GM18867 (cell line): ENCODE measurements around the gene SRSF9.
"Not testable (repeated sequence)": the region's sequence is repeated elsewhere in the genome, so short reads cannot be mapped to it uniquely, and the experiment has no call there.

Experiments used
- ATAC-seq: cut with Tn5 transposase; IDR thresholded peaks from one replicate; pipeline ENCODE4 v1.9.1; 2021; ENCODE audit warnings: mild to moderate bottlenecking, moderate library complexity; ENCODE audit not compliant: unreplicated experiment

Gene SRSF9, protein sequence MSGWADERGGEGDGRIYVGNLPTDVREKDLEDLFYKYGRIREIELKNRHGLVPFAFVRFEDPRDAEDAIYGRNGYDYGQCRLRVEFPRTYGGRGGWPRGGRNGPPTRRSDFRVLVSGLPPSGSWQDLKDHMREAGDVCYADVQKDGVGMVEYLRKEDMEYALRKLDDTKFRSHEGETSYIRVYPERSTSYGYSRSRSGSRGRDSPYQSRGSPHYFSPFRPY

DNA sequence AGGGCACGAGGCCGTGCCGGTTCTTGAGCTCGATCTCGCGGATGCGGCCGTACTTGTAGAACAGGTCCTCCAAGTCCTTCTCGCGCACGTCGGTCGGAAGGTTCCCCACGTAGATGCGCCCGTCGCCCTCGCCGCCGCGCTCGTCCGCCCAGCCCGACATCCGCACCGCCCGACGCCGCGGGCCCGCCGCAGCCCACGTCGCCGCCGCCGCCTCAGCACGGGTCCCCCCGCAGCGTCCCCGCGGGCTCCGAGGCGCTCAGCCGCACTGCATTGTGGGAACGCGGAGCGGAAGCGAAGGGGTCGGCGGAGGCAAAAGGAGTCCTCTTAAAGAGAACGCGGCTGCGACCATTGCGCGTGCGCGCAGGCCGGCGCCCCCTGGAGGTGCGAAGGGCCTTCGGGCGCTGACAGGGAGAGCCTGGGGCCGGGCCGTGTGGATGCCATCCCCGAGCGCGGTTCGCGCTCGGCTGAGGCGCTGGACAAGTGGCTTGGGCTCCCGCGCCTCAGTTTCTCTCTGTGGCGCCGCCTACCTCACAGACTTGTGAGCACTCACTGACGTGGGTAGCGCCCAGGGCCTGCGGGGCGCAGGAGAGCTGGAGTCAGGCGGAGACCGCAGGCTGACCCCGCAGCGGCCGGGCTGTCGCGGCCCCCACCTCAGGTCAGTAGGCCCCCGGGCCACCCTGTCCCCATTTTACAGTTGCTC, at the start of gene SRSF9:
TSS of gene SRSF9 (minus strand) at position 299 of the 700 bp plus-strand sequence. CDS start at position 160, 139 bp downstream.
- peak; percentile 85 for ATAC-seq

DNA sequence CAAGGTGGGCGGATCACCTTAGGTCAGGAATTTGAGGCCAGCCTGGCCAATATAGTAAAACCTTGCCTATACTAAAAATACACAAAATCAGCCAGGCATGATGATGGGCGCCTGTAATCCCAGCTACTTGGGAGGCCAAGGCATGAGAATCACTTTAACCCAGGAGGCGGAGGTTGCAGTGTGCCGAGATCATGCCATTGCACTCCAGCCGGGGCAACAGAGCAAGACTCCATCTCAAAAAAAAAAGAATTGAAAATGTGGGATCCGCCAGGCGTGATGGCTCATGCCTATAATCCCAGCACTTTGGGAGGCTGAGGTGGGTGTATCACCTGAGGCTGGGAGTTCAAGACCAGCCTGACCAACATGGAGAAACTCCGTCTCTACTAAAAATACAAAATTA, 49.8 kb upstream of the SRSF9 start:
- not testable (repeated sequence) for ATAC-seq

GRCh38 chr12:120515496-120515895, 45.9 kb upstream of the SRSF9 start:
- no peak for ATAC-seq

- no peak for ATAC-seq
These were observed 44.5 kb upstream of the SRSF9 start for GRCh38 chr12:120514002-120514401.

GRCh38 chr12:120508537-120508936, 39.0 kb upstream of the SRSF9 start:
- no peak for ATAC-seq

- ATAC-seq = no peak
These were observed 35.0 kb upstream of the SRSF9 start for GRCh38 chr12:120504587-120504986.

DNA sequence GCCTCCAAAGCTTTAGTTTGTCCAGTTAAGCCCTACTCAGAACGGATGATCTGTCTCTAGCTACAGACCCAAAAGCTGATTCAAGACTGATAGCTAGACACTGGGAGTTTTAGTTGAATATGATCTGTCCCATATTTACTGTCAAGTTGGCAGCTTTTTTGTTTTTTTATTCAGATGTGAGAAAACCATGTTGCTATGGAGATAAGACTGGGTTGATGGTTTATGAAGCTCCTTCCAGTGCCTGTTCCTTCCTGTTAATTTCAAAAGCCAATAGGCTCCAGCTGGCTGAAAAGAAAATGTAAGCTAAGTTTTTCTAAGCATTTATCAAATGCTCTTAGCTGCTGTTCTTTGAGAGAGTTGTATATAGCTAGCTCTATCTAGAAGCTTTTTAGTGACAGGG, 31.0 kb upstream of the SRSF9 start:
- ATAC-seq = no peak

DNA sequence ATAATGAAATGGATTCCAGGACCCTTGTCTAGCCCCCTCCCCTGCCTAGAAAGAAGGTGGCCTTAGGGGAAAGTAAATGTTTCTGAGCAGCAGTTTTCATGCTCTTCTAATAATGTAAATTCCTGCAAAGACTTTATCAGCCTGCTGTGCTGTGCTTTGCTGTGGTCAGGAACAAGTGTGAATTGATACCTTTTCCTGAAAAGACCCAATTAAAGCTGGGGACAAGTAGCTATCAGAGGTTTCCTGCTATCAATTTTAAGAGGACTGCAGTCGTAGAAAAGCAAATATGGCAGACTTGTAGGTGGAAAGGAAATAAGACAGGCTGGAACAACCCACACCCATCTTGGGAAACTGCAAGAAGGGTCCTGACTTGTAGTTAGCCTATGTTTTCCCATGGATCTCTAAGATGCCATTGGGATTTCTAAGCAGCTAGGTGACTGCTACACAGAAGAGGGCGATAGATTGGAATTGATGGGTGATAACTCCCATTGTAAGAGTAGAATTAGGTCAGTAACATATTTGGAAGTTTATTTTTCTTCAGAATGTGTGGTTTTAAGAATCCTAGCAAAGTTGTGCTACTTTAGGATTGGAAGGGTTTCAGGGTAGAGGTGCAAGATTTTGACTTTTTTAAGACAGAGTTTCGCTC, 29.4 kb upstream of the SRSF9 start:
- no peak for ATAC-seq

DNA sequence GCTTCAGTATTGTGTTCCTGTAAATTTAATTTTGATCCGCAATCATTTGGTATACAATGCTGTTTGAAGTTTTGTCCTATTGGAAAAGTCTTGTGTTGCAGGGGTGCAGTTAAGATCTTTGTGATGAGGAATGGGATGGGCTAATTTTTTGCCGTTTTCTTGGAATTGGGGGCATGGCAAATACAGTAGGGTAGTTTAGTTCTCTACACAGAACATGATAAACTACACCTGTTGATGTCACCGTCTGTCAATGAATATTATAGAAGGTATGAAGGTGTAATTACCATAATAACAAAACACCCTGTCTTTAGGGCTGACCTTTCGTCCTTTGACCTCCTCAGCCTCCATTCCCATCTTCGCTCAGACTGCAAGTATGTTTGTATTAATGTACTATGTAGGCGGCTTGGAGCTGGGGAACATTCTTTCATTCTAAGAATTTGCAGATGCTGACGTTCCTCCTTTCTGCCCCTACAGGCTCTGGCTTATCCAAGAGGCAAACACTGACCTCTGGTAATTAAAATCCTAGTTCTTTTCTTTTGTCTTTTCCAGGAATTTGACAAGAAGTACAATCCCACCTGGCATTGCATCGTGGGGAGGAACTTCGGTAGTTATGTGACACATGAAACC, 28.1 kb upstream of the SRSF9 start:
- ATAC-seq = no peak

DNA sequence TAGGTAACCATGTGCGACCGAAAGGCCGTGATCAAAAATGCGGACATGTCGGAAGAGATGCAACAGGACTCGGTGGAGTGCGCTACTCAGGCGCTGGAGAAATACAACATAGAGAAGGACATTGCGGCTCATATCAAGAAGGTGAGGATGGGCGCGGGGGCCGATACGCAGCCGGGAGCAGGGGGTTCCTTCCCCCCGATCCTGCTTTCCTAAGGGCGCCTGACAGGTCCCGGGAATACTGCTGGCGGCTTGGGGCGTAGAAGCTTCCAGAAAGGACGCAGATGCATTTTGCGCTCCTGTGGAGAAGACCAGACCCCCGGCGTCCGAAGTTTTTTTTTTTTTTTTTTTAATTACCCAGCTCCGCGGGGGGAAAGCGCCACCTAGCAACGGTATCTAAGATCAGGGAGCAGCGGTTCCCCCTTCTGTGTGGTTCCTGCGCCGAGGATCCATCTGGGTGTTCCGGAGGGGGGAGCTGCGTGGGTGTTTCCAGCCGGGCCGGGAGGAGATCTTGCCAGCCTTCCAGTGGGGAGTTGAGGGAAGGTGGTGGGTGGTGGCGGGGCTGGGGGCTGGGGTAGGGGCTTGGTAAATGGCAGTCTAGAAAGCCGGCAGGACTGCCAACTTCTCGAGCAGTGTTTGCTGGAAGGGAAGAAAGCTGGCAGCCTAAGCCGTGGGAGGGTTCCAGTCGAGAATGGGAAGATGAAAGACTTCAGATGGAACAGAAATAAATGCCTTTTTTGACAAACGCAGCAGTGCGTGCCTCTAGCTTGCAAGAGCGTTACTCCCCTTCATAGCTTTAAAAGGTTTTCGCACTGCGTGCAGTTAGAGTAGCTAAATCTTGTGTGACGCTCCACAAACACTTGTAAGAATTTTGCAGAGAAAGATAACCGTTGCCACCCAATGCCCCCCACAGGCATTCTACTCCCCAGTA, 27.1 kb upstream of the SRSF9 start:
- peak; percentile 5 for ATAC-seq

DNA sequence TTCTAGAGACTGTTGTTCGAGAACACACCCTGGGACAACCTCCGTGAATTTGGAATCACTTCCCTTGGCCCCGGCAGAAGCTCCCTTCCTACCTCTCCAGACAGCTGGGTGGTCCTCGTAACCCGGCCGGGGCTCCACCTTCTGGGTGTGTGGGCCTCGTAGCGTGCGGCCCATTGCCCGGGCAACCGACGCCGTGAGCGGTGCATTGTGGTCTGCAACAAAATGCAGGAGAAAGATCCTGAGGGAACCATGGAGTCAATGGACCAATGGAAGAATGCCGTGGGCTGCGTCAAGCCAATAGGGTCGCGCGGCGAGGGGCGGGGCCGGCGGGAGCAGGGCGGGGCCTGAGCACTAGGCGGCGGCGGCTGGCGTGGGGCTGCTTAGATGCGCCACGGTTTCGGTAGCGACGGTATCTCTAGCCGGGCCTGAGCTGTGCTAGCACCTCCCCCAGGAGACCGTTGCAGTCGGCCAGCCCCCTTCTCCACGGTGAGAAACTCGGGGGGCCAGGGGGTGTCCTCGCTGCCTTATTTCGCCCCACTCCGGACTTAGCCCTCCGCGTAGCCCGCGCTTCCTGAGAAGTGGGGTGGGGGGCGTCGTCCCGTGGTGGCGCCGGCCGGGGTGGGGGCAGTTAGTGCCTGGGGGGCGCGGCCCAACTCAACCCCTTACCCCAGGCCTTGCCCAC, 26.3 kb upstream of the SRSF9 start, which contains the start of gene DYNLL1:
TSS of gene DYNLL1 (plus strand) at position 383 of the 682 bp plus-strand sequence. CDS start 309 bp downstream, outside the sequence.
- ATAC-seq = peak; percentile 91

DNA sequence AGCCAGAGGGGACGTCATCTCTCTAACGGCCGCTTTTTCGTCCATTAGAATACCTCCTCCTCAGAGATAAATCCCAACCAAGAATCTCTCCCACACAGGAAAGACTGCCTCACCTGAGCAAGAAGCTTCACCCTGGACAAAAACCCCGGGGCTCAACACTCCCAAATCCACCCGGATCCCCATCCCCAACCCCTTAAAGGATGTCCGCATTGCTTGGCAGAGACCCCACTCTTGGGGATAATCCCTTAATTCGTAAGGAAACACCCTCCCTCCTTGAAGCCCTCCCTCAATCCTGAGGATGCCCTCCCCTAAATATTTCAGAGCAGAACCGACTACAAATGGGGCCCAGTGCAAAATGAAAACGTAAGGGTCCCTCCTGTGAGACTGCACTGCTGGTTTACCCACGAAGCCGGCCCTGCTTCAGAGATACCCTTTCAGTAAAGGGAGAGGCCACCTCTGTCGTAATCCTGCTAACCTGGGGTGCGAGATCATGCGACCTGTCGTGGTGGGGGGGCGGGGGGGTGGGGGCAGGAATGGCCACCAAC, 25.7 kb upstream of the SRSF9 start:
- peak; percentile 3 for ATAC-seq

GRCh38 chr12:120490833-120491512, 21.4 kb upstream of the SRSF9 start:
- no peak for ATAC-seq

GRCh38 chr12:120490325-120490724, 20.8 kb upstream of the SRSF9 start:
- no peak for ATAC-seq

DNA sequence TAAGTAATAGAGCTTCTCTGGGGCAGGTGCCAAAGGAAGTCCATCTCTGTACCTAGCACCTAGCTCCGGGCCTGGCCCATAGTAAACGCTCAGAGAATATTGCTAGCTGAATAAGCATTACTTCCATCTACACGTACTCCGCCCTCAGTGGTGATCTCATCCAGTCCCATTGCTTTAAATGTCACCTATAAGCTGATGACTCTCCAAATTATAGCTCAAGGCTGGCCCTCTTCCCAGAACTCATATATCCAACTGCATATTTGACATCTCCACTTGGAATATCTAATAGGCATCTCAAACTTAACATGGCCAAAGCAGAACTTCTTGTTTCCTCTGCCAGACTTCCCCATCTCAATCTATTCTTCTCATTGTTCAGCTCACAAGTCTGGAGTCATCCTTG, 19.5 kb upstream of the SRSF9 start:
- no peak for ATAC-seq

DNA sequence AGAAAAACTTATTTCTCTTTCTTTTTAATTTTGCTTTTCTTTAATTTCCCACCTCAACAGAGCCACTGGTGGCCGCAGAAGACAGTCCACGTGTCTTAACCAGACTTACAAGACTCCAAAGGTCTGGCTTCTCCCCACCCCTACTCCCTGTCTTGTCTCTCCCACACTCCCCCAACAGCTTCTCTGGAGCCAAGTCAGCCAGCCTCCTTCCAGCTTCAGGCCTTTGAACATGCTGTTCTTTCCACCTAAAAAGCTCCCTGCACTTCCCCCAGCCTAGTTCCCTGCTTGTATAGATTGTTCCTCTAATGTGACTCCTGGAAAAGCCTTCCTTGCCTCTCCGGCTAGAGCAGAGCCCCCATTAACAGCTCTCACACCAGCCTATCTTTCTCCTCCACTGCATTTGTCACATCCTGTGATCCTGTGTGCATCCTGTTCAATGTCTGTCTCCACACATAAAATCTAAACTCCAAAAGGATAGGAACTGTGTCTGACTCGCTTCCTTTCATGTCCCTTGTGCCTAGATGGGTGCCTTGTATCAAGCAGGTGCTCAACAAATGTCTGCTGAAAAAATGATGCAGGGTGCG, 18.6 kb upstream of the SRSF9 start:
- no peak for ATAC-seq

DNA sequence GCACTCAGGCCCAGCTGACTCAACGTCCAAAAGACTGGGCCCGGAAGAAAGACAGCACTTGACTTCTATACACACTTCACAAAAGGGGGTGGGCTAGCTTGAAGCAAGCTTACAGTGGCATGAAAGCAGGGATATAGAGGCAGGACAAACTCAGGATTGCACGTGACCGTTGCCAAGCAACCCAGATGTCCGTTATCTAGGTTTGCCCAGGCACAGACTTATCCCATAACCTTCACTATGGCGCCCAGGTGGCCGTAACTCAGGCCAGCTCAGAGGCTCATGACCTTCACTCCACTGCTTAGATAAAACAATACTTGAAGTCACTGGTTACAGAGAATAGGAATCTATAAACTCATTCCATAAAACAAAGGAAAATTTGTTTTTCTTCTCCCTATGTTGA, 18.0 kb upstream of the SRSF9 start:
- not testable (repeated sequence) for ATAC-seq

DNA sequence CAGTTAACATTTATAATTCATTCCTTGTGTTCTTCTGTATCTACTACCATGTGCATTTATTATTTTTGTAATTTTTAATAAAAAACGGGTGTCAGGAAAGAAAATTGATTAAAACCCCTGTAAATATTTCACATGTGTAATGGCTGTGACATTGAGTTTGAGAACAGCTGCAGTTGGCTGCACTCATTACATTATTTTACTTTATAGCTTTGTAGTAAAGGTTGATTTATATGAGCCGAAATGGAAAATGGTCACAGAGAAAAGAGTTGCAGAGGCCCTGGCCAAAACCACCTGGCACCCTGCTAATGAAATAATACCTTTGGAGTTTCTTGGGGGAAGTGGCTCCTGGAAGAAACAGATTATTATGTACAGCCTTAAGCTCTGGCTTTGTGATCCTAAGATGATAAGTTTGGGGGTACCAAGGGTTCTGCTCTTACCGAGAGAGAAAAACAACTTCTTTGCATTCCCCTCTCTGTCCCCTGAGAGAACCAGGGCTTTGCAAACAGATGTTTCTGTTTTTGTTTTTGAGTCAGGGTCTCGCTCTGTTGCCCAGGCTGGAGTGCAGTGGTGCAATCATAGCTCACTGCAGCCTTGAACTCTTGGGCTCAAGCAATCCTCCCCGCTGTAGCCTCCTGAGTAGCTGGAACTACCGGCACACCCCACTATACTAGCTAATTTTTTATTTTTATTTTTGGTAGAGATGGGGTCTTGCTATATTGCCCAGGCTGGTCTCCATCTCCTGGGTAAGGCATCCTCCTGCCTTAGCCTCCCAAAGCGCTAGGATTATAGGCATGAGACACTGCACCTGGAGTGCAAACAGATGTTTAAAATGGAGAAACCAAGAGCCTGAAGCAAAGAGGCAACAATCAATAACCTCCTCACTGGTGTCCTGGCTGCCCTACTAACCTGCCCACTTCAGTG, 16.7 kb upstream of the SRSF9 start:
- no peak for ATAC-seq
